SJCRH30 (cell line): ENCODE measurements around the gene OSBPL10. TPM values are rescaled to one million over a fixed set of nuclear protein-coding genes. Genes with fewer than 3 reads are reported as not detected.
"Not testable (repeated sequence)": the region's sequence is repeated elsewhere in the genome, so short reads cannot be mapped to it uniquely, and the experiment has no call there.

Experiments used
- DNase-seq, 2 experiments: peaks; one replicate each; pipeline ENCODE4 v3.0.0-alpha.2; 2015 to 2020
- H3K27ac ChIP-seq: fragments of 250-450 bp; sonication (Bioruptor Pico); 2 replicates; pipeline ENCODE4 v1.5.1; 2020; ENCODE audit warnings: mild to moderate bottlenecking, moderate library complexity
- H3K27me3 ChIP-seq: fragments of 250-450 bp; sonication (Bioruptor Pico); 2 replicates; pipeline ENCODE4 v1.5.1; 2020; ENCODE audit warnings: mild to moderate bottlenecking, moderate library complexity
- H3K36me3 ChIP-seq: fragments of 250-450 bp; sonication (Bioruptor Pico); 2 replicates; pipeline ENCODE4 v1.5.1; 2020; ENCODE audit warnings: mild to moderate bottlenecking, moderate library complexity
- H3K4me1 ChIP-seq: fragments of 250-450 bp; sonication (Bioruptor Pico); 2 replicates; pipeline ENCODE4 v1.5.1; 2020; ENCODE audit warnings: mild to moderate bottlenecking, moderate library complexity
- H3K4me3 ChIP-seq: fragments of 250-450 bp; sonication (Bioruptor Pico); 2 replicates; pipeline ENCODE4 v1.5.1; 2020; ENCODE audit warnings: mild to moderate bottlenecking, moderate library complexity
- H3K9me3 ChIP-seq: fragments of 250-450 bp; sonication (Bioruptor Pico); replicated peaks from 2 replicates; pipeline ENCODE4 v1.5.1; 2020; ENCODE audit warnings: mild to moderate bottlenecking, moderate library complexity
- total RNA-seq: library from RNA; depleted of rRNA; stranded (reverse); fragments of >200 nt; shearing (Covaris generic); gene quantifications from 2 replicates; pipeline ENCODE4 v1.2.3, GENCODE V29; 2014

The OSBPL10 gene
- total RNA-seq, 1 experiment from 2014 or later, result 2.0 TPM

GRCh38 chr3:31802981-31803740 lies 177.9 kb downstream of the OSBPL10 start:
- Histone ChIP-seq H3K36me3 (no peaks in the 10 kb centered on the region), H3K27me3 (no peaks in the 10 kb centered on the region), H3K27ac (no peak overlapping the region), H3K4me3 (no peak overlapping the region), H3K4me1 (no peaks in the 10 kb centered on the region), H3K9me3 (no peaks in the 10 kb centered on the region)
- DNase-seq, result no peak

- DNase-seq, result no peak
- Histone ChIP-seq H3K4me1 (no peaks in the 10 kb centered on the region), H3K27ac (no peak overlapping the region), H3K9me3 (no peaks in the 10 kb centered on the region), H3K4me3 (no peak overlapping the region), H3K27me3 (no peaks in the 10 kb centered on the region), H3K36me3 (no peaks in the 10 kb centered on the region)
Measured at GRCh38 chr3:31800436-31800835, 180.6 kb downstream of the OSBPL10 start.

- no peak overlapping the region for H3K4me3 ChIP-seq
- H3K27ac ChIP-seq, result no peak overlapping the region
- no peaks in the 10 kb centered on the region for H3K9me3 ChIP-seq
- no peak for DNase-seq
- no peaks in the 10 kb centered on the region for H3K36me3 ChIP-seq
- no peaks in the 10 kb centered on the region for H3K4me1 ChIP-seq
- no peaks in the 10 kb centered on the region for H3K27me3 ChIP-seq
Measured at GRCh38 chr3:31798840-31799239, 182.2 kb downstream of the OSBPL10 start.

GRCh38 chr3:31793821-31794220 lies 187.2 kb downstream of the OSBPL10 start:
- no peaks in the 10 kb centered on the region for H3K27me3 ChIP-seq
- no peak for DNase-seq
- H3K9me3 ChIP-seq, result no peaks in the 10 kb centered on the region
- no peak overlapping the region for H3K4me3 ChIP-seq
- no peaks in the 10 kb centered on the region for H3K36me3 ChIP-seq
- H3K27ac ChIP-seq, result no peak overlapping the region
- no peaks in the 10 kb centered on the region for H3K4me1 ChIP-seq

- Histone ChIP-seq H3K27me3 (no peaks in the 10 kb centered on the region), H3K27ac (no peak overlapping the region), H3K4me1 (no peaks in the 10 kb centered on the region), H3K9me3 (no peaks in the 10 kb centered on the region), H3K36me3 (no peaks in the 10 kb centered on the region), H3K4me3 (no peak overlapping the region)
- no peak for DNase-seq
Measured at GRCh38 chr3:31791090-31791430, 190.0 kb downstream of the OSBPL10 start.

- DNase-seq, result no peak
- no peaks in the 10 kb centered on the region for H3K9me3 ChIP-seq
- no peaks in the 10 kb centered on the region for H3K36me3 ChIP-seq
- no peak overlapping the region for H3K27ac ChIP-seq
- H3K4me1 ChIP-seq, result no peaks in the 10 kb centered on the region
- no peak overlapping the region for H3K4me3 ChIP-seq
- no peaks in the 10 kb centered on the region for H3K27me3 ChIP-seq
Measured at GRCh38 chr3:31790193-31791089, 190.6 kb downstream of the OSBPL10 start.

GRCh38 chr3:31789429-31789828 lies 191.6 kb downstream of the OSBPL10 start:
- no peak overlapping the region for H3K4me3 ChIP-seq
- no peaks in the 10 kb centered on the region for H3K36me3 ChIP-seq
- no peak for DNase-seq
- no peaks in the 10 kb centered on the region for H3K27me3 ChIP-seq
- H3K27ac ChIP-seq, result no peak overlapping the region
- H3K4me1 ChIP-seq, result no peaks in the 10 kb centered on the region
- no peaks in the 10 kb centered on the region for H3K9me3 ChIP-seq

GRCh38 chr3:31785734-31786133 lies 195.3 kb downstream of the OSBPL10 start:
- no peak for DNase-seq

GRCh38 chr3:31785286-31785685 lies 195.8 kb downstream of the OSBPL10 start:
- H3K9me3 ChIP-seq, result no peaks in the 10 kb centered on the region
- H3K27ac ChIP-seq, result no peak overlapping the region
- no peak for DNase-seq

More at GRCh38 chr3:31785734-31786133, 195.3 kb downstream of the OSBPL10 start:
- Histone ChIP-seq H3K4me1 (no peaks in the 10 kb centered on the region), H3K27ac (no peak overlapping the region), H3K27me3 (no peaks in the 10 kb centered on the region), H3K4me3 (no peak overlapping the region), H3K36me3 (no peaks in the 10 kb centered on the region), H3K9me3 (no peaks in the 10 kb centered on the region)

GRCh38 chr3:31783851-31784250 lies 197.2 kb downstream of the OSBPL10 start:
- H3K36me3 ChIP-seq, DNase-seq: not testable (repeated sequence)

More at GRCh38 chr3:31785286-31785685, 195.8 kb downstream of the OSBPL10 start:
- Histone ChIP-seq H3K36me3 (no peaks in the 10 kb centered on the region), H3K4me3 (no peak overlapping the region), H3K4me1 (no peaks in the 10 kb centered on the region), H3K27me3 (no peaks in the 10 kb centered on the region)

GRCh38 chr3:31782306-31782705 lies 198.8 kb downstream of the OSBPL10 start:
- H3K27ac ChIP-seq, DNase-seq, H3K9me3 ChIP-seq, H3K4me1 ChIP-seq, H3K36me3 ChIP-seq, H3K27me3 ChIP-seq, H3K4me3 ChIP-seq: not testable (repeated sequence)

More at GRCh38 chr3:31783851-31784250, 197.2 kb downstream of the OSBPL10 start:
- H3K27ac ChIP-seq, H3K27me3 ChIP-seq, H3K4me3 ChIP-seq, H3K9me3 ChIP-seq, H3K4me1 ChIP-seq: not testable (repeated sequence)

- Histone ChIP-seq H3K36me3 (no peaks in the 10 kb centered on the region), H3K4me3 (no peak overlapping the region), H3K27me3 (no peaks in the 10 kb centered on the region), H3K4me1 (no peaks in the 10 kb centered on the region), H3K27ac (no peak overlapping the region), H3K9me3 (no peaks in the 10 kb centered on the region)
- DNase-seq, result no peak
Measured at GRCh38 chr3:31779514-31779913, 201.5 kb downstream of the OSBPL10 start.

- Histone ChIP-seq H3K9me3 (no peaks in the 10 kb centered on the region), H3K4me1 (no peaks in the 10 kb centered on the region), H3K27me3 (no peaks in the 10 kb centered on the region), H3K4me3 (no peak overlapping the region), H3K27ac (no peak overlapping the region), H3K36me3 (no peaks in the 10 kb centered on the region)
- no peak for DNase-seq
Measured at GRCh38 chr3:31777887-31778286, 203.2 kb downstream of the OSBPL10 start.

- DNase-seq, result no peak
- H3K4me1 ChIP-seq, result no peaks in the 10 kb centered on the region
- no peaks in the 10 kb centered on the region for H3K9me3 ChIP-seq
- H3K36me3 ChIP-seq, result no peaks in the 10 kb centered on the region
- no peaks in the 10 kb centered on the region for H3K27me3 ChIP-seq
- H3K4me3 ChIP-seq, result no peak overlapping the region
- no peak overlapping the region for H3K27ac ChIP-seq
Measured at GRCh38 chr3:31777092-31777491, 204.0 kb downstream of the OSBPL10 start.

GRCh38 chr3:31776016-31776415 lies 205.0 kb downstream of the OSBPL10 start:
- no peak overlapping the region for H3K4me3 ChIP-seq
- H3K27me3 ChIP-seq, result no peaks in the 10 kb centered on the region

More at GRCh38 chr3:31776016-31776415, 205.0 kb downstream of the OSBPL10 start:
- H3K4me1 ChIP-seq, result no peaks in the 10 kb centered on the region
- no peak for DNase-seq
- H3K27ac ChIP-seq, result no peak overlapping the region
- no peaks in the 10 kb centered on the region for H3K9me3 ChIP-seq
- no peaks in the 10 kb centered on the region for H3K36me3 ChIP-seq
